COR-L47 (cell line): Measurements from ENCODE around the gene WWTR1.

Experiments used
- DNase-seq: peaks from one replicate; lab custom pipeline; 2025; lab: John Stamatoyannopoulos, UW

WWTR1 gene

DNA sequence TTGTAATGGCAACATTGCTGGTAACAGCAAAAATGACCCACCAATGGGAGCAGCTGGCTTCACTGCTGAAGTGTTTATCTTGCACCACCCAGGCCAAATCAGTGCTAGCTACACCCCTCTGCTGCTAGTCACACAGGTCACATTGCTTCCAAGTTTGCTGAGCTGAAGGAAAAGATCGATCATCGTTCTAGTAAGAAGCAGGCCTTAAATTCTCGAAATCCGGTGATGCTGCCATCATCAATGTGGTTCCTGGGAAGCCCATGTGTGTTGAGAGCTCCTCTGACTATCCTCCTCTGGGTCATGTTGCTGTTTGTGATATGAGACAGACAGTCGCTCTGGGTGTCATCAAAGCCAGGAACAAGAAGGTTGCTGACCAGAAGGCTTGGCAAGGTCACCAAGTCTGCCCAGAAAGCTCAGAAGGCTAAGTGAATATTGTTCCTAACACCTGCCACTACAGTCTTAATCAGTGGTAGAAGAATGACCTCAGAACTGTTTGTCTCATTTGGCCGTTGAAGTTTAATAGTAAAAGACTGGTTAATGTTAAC is 162.2 kb downstream of the WWTR1 start:
- DNase-seq, result no peak

DNA sequence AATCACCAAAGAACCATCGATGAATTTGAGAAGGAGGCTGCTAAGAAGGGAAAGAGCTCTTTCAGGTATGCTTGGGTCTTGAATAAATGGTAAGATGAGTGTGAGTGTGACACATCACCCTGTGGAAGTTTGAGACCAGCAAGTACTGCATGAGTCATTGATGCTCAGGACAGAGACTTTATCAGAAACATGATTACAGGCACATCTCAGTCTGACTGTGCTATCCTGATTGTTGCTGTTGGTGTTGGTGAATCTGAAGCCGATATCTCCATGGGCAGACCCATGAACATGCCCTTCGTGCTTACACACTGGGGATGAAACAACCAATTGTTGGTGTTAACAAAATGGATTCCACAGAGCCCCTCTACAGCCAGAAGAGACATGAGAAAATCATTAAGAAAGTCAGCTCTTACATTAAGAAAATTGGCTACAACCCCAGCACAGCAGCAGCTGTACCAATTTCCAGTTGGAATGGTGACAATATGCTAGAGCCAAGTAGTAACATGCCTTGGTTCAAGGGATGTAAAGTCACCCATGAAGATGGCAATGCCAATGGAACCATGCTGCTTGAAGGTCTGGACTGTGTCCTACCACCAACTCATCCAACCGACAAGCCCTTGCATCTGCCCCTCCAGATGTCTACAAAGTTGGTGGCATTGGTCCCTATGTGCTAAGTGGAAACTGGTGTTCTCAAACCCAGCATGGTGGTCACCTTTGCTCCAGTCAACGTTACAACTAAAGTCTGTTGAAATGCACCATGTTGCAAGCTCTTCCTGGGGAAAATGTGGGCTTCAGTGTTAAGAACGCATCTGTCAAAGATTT is 162.9 kb downstream of the WWTR1 start:
- no peak for DNase-seq

DNA sequence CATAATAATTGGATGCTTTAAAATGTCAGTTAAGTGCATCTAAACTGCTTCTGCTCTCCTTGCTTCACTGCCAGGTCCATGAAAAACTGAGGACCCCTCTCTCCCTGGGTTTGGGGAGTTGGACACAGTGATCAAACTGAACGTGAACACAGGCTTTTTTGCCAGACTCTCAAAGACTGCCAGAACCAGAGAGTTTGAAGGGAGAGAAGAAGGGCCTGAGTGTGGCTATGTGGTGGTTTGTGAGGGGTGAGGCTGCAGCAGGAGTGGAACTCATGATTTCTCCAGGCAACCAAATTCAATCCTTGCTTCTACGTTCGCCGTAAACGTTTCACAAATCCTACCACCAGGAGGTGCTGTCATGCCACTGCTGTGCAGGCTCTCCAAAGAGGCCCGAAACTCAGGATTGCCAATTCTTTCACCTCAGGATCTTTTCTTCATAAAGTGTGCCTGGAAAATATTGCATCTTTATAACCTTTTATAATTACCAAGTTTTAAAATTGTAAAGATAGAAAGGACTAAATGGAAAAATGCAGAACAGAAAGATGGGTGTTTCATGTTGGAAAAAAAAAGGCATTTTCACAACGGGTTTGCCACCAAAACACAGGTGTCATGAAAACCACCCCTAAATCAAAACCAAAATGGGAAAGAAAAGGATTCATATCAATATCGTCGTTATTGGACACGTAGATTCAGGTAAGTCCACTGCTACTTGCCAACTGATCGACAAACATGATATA is 163.6 kb downstream of the WWTR1 start:
- peak; percentile 33 for DNase-seq

DNA sequence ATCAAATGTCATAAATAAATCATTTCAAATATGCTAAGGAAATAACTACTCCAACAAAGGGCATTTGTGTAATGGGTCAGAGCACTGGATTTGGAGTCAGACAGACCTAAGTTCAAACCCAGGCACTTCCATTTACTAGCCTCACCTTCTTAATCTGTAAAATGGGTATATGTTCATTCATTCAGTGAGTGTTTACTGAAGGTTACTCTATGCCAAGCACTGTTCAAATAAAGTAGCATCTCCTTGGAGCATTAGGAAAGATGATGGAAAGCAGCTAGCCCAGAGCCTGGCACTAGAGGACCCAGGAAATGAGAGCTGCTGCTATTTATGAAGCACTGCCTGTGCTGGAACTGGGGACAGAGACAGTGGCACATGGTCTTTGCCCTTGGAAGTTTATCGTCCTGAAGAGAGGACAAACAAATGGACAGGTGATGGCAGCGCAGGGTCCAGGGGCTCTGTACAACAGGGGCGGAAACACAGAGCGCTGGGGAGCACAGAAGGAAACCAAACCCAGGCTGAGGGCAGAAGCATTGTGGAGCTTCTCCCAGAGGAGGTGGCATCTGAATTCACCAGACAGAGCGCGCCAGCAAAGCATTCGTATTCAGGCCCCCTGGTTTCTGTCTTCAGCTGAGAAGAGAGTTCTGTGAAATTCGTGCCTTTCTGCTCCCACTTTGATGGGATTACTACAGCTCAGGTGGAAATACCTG is 164.4 kb downstream of the WWTR1 start:
- DNase-seq, result no peak

DNA sequence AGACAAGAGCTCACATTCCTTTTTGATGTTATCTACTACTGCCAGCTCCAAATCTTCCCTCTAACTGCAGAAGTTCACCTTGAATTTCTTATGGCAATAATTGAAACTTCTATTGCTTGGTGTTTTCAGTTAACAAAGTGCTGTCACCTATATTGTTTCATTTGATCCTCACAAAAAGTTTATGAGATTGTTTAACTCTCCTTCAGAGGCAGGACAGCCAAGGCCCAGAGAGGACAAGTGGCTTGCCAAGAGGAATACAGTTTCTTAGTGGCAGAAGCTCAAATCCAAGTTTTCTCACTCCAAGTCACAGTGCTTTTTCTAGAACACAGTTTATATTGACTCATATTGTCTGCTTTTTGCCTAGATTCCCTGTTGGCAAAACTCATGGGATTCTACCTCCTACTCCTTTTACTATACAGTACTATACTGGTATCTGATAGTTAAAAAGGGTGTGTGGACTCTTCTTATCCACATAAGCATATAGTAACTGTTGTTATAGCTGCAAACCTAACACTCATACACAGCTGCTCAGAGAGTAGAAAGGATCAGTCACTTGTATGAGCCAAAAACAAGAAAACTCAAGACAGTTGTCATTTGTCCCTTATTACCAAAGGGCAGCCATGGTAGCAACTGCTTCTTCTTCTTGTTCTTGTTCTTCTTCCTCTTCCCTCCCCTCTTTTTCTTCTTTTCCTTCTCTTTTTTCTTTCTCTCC is 167.4 kb downstream of the WWTR1 start:
- DNase-seq, result no peak

DNA sequence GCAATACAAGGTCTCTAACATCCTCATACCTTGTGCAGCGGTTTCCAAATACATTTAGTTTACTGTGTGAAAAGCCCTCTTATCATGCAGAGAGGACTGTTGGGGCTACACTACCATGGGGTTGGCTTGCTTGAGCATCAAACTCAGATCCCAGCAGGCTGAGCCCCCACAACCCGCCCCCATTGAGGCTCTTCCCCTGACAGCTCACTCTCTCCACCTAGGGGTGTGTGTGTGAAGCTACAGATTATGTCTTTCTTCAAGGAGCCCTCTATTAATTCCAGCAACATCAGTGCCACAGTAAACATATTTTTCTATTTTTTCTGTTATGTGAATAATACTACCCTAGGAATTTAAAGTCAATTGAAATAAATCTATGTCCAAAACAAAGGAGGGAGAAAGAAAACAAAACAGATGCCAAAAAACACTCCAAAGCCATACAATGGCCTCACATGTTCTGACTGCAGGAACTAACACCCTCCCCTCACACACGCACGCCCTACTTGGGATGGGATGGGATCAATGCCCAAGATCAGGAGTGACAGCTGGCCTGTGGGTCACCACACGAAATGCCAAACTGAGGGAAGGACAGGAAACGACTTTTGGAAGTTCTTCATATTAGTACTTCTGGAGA is 168.7 kb downstream of the WWTR1 start:
- DNase-seq, result peak; percentile 17

DNA sequence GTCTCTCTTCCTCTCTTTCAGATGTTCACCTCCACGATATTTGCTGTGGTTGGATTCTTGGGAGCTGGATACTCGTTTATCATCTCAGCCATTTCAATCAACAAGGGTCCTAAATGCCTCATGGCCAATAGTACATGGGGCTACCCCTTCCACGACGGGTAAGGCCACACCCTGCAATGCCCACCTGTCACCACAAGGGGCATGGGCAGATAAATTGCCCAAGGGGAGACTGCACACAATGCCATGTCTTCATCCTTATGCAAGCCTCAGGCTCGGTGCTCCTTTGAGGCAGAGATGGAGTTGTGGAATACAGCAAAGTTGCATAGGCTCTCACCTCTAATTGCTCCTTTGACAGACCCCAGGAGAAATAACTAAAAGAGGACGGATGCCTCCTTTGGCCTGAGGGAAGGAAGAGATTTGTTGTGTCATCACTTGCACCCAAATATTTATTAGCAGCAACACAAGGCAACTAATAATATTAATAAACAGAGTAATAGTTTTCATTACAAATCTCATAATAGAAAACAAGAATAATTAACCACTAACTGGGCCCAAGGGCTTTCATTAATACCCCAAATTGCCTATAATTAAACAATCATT is 170.1 kb downstream of the WWTR1 start:
- peak; percentile 13 for DNase-seq

DNA sequence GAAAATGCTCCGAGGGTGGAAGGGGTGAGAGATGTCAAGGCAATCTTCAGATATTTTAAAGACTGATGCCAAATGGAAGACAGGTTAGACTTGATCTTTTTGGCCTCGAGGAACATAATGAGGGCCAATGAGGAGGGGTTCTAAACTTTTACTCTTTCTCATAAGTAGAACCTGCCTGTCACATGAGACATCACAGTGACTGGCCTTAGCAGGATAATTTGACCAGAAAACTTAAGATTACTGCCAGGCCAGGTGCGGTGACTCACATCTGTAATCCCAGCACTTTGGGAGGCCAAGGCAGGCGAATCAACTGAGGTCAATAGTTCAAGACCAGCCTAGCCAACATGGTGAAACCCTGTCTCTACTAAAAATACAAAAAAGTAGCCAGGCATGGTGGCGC is 171.1 kb downstream of the WWTR1 start:
- no peak for DNase-seq

DNA sequence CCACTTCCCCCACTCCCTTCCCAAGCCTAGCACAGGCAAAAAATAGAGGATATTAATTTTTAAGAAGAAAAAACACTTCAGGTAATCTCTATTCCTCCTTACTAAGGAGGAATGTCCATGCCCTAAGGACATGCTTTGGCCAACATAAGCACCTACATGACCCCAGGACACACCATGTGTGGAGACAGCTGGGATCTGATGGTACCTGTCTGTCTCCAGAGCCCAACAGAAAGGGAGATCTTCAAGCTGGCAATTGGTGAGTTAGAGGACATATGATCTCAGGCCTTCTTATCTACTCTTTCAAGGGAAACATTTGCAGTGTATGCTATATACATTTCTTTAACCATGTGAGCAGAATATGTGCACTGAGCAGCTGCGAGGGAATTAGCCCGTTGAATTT is 176.3 kb downstream of the WWTR1 start:
- DNase-seq, result no peak

DNA sequence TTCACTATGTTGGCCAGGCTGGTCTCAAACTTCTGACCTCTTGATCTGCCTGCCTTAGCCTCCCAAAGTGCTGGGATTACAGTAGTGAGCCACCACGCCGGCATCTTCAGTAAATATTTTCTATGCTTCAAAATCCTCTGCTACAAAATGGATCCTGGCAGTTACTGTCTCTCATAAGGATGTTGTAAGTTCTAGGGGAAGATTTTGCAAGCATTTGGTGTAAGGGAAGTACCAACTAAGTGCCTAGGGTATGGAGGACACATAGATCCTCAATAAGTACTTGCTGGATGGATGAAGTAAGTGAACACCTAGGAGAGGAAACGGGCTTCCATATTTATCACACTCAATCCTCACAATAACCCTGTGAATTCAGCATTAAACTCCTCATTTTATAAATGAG is 176.8 kb downstream of the WWTR1 start:
- no peak for DNase-seq

DNA sequence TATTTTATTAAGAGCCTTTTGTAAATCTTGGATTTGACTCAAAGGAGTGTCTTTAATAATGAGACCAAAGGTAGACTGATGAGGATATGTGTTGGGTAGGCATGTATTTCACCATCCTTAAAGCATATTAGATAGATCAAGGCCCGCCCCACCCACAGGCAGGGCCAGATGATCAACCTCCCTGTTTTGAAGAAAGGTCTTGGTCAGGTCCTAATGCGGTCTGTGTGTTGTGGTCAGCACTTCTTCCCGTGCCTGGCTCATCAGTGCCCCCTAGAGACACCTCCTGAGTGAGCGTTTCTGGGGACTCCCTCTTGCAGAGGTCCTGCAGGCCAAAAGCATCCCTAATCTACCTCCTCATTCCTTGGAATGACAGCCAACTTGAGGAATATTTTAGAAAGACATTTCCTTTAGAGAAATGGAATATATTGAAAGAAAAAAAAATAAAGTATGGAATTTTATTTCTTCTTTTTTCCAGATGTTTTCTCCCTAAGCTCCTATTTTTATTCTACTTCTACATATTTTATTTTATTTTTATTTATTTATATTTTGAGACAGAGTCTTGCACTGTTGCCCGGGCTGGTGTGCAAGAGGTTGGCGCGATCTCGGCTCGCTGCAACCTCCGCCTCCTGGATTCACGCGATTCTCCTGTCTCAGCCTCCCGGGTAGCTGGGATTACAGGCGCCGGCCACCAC is 177.4 kb downstream of the WWTR1 start:
- peak; percentile 78 for DNase-seq

DNA sequence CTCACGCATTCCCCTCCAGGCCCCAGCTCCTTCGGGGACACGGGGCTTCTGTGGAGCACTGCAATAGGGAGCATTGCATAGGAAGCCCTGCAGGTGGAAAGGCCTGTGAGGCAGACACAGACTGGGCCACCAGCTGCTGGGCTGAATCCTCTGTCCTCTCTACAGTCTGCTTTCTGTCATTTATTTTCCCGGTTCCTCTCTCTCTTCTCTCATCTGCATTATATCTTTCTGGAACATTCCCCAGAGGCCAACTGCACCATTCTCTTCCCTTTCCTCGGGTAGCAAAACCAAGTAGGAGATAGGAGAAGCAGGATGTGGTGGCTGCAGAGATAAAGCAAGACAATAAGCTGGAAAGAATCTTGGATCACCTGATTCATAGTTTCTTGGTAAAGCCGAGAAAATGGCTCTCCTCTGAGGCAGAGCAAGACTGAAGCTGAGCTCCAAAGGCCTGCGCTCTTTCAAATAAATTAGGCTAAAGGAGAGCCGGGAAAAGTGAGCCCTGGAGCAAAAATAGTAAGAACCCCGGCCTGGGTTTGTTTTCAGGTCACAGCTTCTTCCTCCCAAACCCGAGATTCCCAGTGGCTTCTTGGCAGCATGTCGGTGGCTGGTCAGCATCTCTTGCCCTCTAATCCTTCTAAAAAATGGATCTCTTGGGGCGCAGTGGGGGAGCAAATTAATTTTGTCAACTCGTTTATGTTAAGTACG is 178.1 kb downstream of the WWTR1 start:
- no peak for DNase-seq

DNA sequence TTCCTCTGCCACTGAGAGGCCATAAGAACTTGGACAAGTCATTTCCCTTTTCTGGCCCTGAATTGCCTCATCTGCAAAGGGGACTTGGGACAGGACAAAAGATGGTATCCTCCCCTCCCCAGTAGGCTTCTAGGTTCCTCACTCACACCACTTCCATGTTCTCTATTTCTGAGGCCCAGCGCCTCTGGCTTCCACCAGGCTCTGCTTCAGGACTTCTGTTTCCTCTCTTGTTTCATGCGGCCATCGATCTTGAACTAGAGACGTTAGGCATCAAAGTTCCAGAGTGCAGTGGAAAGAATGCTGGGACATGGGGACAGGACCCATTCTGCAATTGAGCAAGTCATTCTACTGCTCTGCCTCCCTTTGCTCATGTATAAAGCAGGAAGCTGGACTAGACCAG is 181.6 kb downstream of the WWTR1 start:
- no peak for DNase-seq

DNA sequence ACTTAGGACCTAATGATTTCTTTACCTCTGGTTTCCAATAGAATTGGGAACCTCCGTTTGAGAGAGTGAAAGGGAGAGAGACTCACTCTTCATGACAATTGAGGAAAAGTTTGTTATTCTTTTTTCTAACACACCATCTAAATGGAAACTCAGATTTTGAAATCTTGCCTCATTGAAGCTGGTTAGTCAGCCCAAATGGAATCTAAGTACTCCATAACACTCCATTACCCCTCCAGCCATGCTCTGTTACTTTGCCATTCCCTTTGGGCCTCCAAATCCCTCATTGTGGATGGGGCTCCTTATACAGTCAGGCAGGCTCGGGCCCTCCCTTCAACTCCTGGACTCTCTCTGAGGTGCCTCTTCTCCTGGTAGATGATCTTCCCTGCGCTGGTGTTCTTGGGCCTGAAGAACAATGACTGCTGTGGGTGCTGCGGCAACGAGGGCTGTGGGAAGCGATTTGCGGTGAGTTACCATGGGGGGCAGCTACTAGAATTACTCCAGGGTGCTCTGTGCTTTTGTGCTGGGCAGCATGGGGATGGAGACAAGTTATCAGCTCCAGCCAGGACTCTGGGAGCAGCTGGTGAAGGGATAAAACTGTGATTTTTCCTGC is 182.3 kb downstream of the WWTR1 start:
- no peak for DNase-seq

DNA sequence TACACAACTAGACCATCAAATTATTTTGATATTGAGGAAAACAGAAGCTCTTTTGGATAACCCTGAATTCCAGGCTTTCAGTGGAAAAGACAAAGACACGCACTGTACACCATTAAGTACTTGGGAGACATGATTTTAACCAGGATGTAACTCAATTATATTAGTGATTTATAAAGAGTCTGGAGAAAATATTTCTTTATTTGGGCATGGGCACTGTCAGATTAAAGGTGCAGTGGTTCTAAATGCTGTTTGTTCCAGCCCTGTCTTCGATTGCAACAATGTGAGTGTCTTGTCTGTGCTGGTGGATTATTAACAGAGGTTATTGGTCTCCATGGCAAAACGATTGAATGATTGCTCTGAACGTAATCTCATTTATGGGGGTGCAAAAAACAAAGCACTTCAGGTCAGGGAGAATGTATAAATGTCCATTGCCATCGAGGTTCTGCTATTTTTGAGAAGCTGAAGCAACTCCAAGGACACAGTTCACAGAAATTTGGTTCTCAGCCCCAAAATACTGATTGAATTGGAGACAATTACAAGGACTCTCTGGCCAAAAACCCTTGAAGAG is 183.5 kb downstream of the WWTR1 start, which contains the start of gene TM4SF4:
Gene TM4SF4 (plus strand): TSS at position 448 of the 568 bp plus-strand sequence. CDS start 181 bp downstream, outside the sequence.
- no peak for DNase-seq

DNA sequence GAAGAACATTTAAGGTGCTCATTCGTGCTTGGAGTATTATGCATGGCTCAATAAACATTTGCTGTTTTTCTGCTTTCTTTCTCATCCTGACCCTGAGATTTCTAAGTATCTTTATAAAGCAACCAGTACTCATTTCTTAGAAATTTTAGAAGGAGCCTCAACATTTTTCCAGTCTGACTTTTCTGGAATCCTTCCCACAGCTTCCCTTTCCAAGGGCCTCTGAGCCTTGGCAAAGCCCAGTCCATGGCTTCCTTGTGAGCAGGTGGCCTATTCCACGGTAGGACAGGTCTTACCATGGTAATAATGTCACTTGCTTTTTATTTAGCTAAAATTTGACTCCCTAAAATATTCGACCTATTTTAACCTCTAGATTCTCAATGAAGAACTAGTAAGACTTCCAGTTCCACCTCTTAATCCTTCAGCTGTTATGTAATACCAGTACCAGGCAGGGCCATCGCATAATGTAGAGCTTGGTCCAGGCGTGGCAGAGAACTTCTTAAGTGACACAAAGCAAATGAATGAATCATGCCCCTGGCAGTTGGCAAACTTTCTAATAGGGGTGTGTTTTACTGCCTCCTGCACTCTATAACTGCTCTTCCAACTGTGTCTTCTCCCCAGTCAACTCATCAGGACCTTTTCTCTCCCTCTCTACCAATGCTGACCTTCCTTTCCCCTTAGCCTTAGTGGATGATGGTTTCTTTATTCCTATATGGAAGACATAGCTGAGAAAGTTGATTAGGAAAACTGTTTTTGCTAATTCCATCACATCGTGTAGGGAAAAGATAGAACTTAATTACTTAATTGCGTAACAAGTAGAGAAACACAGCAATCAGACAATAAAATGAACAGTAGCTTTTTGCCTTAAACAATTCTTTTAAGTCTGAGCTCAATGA is 184.2 kb downstream of the WWTR1 start:
- peak; percentile 20 for DNase-seq

DNA sequence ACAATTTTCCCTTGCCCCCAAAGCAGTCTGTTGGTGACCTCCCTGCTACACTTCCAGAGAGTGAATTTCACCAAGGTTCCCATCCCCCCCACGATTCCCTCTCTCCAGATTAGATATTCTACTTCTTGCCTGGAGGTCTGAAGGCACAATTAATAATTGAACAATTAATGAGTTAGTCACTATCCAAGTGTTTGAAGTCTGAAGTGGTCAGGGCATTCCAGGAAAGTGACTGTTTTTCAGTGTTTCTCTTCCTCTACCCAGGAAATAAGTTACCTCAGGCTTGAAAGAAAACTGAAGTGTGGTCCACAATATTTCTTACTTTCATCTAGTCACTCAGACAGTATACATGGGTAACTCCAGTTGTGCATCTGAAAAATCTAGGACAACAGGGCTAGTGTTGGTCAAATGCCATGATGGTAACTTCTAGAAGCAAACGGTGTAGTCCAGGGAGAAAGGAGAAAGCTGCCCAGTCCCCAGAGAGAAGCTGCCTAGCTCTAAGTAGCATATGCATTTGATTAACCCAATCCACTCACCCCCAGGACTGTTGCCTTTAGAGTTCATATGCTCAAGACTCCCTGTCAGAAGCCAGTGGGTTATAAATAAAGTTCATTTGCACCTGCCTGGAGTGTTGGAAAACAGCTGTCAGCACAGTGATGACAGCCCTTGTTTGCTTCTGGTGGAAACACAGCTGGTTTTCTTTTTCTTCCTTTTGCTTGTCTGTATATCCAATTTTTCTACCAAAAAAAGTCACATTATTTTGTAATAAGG is 185.6 kb downstream of the WWTR1 start:
- no peak for DNase-seq
